ENCODE results near the gene SLC1A7.

Gene SLC1A7

DNA sequence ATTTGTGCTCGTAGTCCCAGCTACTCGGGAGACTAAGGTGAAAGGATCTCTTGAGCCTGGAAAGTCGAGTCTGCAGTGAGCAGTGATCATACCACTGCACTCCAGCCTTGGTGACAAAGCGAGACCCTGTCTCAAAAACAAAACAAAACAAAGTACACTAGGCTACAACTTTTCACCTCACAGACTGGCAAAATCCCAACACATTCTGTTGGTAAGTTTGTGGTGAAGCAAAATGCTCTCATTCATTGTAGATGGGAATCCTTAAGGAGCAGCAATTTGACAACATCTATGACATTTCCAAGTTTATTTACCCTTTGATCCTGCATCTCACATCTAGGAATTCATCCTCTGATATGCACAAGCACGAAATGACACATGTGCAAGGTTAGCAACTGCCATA lies 20.2 kb upstream of the SLC1A7 start:
- no peak overlapping the region for H3K4me3 ChIP-seq (ENCODE audit: low read depth, low read length)
- DNase-seq (ENCODE audit: low read depth): no peak
- TF ChIP-seq, protein P1, sequence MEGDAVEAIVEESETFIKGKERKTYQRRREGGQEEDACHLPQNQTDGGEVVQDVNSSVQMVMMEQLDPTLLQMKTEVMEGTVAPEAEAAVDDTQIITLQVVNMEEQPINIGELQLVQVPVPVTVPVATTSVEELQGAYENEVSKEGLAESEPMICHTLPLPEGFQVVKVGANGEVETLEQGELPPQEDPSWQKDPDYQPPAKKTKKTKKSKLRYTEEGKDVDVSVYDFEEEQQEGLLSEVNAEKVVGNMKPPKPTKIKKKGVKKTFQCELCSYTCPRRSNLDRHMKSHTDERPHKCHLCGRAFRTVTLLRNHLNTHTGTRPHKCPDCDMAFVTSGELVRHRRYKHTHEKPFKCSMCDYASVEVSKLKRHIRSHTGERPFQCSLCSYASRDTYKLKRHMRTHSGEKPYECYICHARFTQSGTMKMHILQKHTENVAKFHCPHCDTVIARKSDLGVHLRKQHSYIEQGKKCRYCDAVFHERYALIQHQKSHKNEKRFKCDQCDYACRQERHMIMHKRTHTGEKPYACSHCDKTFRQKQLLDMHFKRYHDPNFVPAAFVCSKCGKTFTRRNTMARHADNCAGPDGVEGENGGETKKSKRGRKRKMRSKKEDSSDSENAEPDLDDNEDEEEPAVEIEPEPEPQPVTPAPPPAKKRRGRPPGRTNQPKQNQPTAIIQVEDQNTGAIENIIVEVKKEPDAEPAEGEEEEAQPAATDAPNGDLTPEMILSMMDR (IDR thresholded peaks at IDR 0.05; ENCODE audit: control insufficient read depth, extremely low read depth, insufficient read depth): no peak

DNA sequence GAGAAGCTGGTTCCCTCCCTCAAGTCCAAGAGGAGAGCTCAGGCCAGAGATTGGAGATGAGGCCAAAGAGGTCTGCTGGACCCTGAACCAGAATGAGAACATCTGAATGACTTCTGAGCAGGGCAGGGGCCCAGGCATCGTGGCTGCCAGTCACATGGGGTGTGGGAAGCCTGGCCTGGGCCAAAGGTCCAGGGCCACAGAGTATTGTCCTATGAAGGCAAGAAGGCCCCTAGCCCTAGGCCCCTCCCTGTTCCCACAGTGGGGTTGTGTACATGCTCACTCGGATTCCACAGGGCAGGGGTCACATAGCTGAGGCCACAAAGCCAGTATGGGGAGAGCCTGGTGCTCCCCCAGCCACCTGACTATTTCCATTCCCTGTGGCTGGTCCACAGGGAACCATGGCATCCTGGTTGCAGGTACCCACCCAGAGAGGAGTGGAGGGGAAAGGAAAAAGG lies 18.5 kb upstream of the SLC1A7 start:
- TF ChIP-seq, protein P1 (IDR thresholded peaks at IDR 0.05; ENCODE audit: control insufficient read depth, extremely low read depth, insufficient read depth): no peak
- no peak for DNase-seq (ENCODE audit: low read depth)
- no peak overlapping the region for H3K4me3 ChIP-seq (ENCODE audit: low read depth, low read length)

DNA sequence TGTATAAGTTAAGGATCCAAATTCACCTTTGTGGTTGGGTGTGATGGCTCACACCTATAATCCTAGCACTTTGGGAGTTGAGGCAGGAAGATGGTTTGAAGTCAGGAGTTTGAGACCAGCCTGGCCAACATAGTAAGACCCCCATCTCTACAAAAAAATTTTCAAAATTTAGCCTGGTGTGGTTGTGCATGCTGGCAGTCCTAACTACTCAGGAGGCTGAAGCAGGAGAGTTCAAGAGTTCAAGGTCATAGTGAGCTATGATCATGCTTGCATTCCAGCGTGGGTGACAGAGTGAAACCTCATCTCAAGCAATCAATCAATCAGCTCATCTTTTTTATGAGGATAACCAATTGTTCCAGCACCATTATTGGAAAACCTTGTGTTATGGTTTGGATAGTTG lies 16.5 kb upstream of the SLC1A7 start:
- no peak overlapping the region for H3K4me3 ChIP-seq (ENCODE audit: low read depth, low read length)
- no peak for DNase-seq (ENCODE audit: low read depth)
- TF ChIP-seq, protein P1 (IDR thresholded peaks at IDR 0.05; ENCODE audit: control insufficient read depth, extremely low read depth, insufficient read depth): no peak

DNA sequence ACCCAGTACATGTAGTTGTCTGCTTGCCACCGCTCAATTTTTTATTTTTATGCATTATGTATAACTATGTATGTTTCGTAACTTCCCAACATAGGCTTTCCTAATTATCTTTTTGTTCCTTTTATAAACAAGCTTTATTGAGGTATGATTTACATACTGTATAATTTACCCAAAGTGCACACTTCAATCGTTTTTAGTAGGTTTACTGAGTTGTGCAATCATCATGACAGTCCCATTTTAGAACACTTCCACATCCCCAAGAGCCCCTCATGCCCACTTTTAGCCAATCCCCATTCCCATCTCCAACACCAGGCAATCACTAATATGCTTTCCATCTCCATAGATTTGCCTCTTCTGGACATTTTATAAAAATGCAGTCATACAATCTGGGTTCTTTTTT lies 14.3 kb upstream of the SLC1A7 start:
- DNase-seq (ENCODE audit: low read depth): no peak
- TF ChIP-seq, protein P1 (IDR thresholded peaks at IDR 0.05; ENCODE audit: control insufficient read depth, extremely low read depth, insufficient read depth): no peak
- no peak overlapping the region for H3K4me3 ChIP-seq (ENCODE audit: low read depth, low read length)

DNA sequence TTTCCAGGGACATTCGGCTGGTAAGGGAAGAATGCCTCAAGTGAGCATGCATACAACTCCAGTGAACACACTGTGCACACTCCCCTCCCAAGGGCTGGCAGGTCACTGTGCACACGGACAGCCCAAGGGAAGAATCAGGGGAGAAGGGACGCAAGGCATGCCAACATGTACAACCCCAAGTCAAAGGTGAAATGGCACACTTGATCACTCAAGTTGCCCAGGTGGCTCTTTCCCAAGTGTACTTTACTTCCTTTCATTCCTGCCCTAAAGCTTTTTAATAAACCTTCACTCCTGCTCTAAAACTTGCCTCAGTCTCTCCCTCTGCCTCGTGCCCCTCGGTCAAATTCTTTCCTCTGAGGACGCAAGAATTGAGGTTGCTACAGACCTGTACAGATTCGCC lies 13.5 kb upstream of the SLC1A7 start:
- DNase-seq (ENCODE audit: low read depth): no peak
- H3K4me3 ChIP-seq (ENCODE audit: low read depth, low read length): no peak overlapping the region
- TF ChIP-seq, protein P1 (IDR thresholded peaks at IDR 0.05; ENCODE audit: control insufficient read depth, extremely low read depth, insufficient read depth): no peak

DNA sequence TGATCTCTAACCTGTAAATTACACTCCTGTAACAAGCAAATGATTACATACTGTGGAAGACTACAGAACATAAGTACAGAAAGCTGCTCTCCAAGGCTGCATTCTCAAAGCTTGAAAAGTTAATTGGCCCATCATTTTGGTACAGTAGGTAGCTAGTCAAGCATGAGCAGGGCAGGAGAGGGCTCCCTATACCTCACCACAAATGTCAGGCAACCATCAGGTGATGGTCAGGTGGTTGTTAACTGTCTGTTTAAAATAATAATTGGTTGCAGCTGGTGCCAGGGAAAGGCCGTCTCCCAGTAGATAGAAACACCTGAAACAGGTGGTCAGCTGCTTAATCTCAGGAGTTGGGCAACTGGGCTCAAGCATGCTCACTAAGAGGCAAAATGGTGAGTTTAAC lies 13.1 kb upstream of the SLC1A7 start:
- TF ChIP-seq, protein P1 (IDR thresholded peaks at IDR 0.05; ENCODE audit: control insufficient read depth, extremely low read depth, insufficient read depth): no peak
- DNase-seq (ENCODE audit: low read depth): no peak
- no peak overlapping the region for H3K4me3 ChIP-seq (ENCODE audit: low read depth, low read length)

DNA sequence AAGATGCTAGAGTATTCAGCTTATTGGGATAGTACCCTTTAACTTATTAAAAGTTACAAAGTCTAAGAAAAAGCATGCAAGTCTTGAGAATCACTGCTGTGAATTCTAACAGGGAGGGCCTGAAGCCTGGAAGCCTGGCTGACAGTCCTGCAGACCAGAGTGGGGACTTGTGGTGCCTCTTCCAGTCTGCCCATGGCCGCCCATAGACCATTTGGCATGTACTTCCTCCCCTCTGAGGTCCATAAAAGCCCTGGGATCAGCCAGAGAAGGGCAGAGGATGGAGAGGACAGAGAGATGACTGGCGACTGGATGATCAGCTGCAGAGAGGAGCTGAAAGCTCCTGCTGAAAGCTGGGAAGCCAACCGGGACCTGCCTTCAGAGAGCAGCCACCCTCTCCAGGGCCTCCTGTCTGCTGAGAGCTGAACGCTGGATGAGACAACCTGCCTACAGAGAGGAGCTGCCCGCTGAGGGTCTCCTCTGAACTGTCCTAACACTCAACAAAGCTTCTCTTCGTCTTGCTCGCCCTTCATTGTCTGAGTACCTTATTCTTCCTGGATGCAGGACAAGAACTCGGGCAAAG lies 12.5 kb upstream of the SLC1A7 start:
- TF ChIP-seq, protein P1 (IDR thresholded peaks at IDR 0.05; ENCODE audit: control insufficient read depth, extremely low read depth, insufficient read depth): no peak
- no peak overlapping the region for H3K4me3 ChIP-seq (ENCODE audit: low read depth, low read length)
- DNase-seq (ENCODE audit: low read depth): no peak

All from LNCaP clone FGC (cell line).